Keratinocyte (primary cell): ENCODE results near the gene ATP8A2. TPM values are rescaled to one million over a fixed set of nuclear protein-coding genes. Genes with fewer than 3 reads are reported as not detected.

ENCODE experiments used
- DNase-seq: peaks from one replicate; pipeline ENCODE4 v3.0.0-alpha.2; 2011; ENCODE audit warnings: low read depth, missing footprints, low spot score
- FAIRE-seq: peaks from 2 replicates; lab custom pipeline; 2011; peaks lifted over from hg19 to GRCh38; lab: Jason Lieb, UNC
- H2AFZ ChIP-seq: 2 replicates; pipeline ENCODE4 v1.6.0; 2012; ENCODE audit warnings: low read length, control low read depth, inconsistent platforms; ENCODE audit not compliant: control insufficient read depth
- H3K27ac ChIP-seq: 2 replicates; pipeline ENCODE4 v1.5.1; 2011; ENCODE audit warnings: low read length; ENCODE audit not compliant: control insufficient read depth, insufficient read depth
- H3K27me3 ChIP-seq: 3 replicates; pipeline ENCODE4 v1.6.0; 2011; ENCODE audit warnings: low read length; ENCODE audit not compliant: control insufficient read depth, insufficient read depth; ENCODE audit errors: extremely low read depth
- H3K36me3 ChIP-seq, 2 experiments: 2 replicates in 1 of 2; 3 replicates in 1 of 2; pipeline ENCODE4 v1.5.1; 2011; ENCODE audit warnings: low read length in 2 of 2, mild to moderate bottlenecking in 1 of 2; ENCODE audit not compliant: control insufficient read depth in 2 of 2, insufficient read depth in 2 of 2; ENCODE audit errors: extremely low read depth in 1 of 2
- H3K4me1 ChIP-seq: 3 replicates; pipeline ENCODE4 v1.5.1; 2011; ENCODE audit warnings: low read length; ENCODE audit not compliant: control insufficient read depth, insufficient read depth; ENCODE audit errors: extremely low read depth
- H3K4me2 ChIP-seq: 3 replicates; pipeline ENCODE4 v1.6.0; 2011; ENCODE audit warnings: low read depth, low read length; ENCODE audit not compliant: control insufficient read depth, insufficient read depth; ENCODE audit errors: extremely low read depth
- H3K4me3 ChIP-seq, 3 experiments: fragments of 200-600 bp in 1 of 3; sonication (generic) in 1 of 3; 2 replicates in 2 of 3; 3 replicates in 1 of 3; pipeline ENCODE4 v1.5.1; 2011 to 2016; ENCODE audit warnings: low read length in 3 of 3, mild to moderate bottlenecking in 3 of 3, control low read depth in 2 of 3, inconsistent platforms in 1 of 3, low read depth in 1 of 3, mixed read lengths in 1 of 3, mixed run types in 1 of 3, moderate library complexity in 1 of 3; ENCODE audit not compliant: control insufficient read depth in 2 of 3, insufficient read depth in 2 of 3; ENCODE audit errors: extremely low read depth in 1 of 3
- H3K79me2 ChIP-seq: 2 replicates; pipeline ENCODE4 v1.6.0; 2012; ENCODE audit warnings: low read length; ENCODE audit not compliant: control insufficient read depth, insufficient read depth
- H3K9ac ChIP-seq: 3 replicates; pipeline ENCODE4 v1.6.0; 2011; ENCODE audit warnings: low read length; ENCODE audit not compliant: control insufficient read depth, insufficient read depth; ENCODE audit errors: extremely low read depth
- H3K9me1 ChIP-seq: 3 replicates; pipeline ENCODE4 v1.6.0; 2011; ENCODE audit warnings: low read length; ENCODE audit not compliant: control insufficient read depth, insufficient read depth; ENCODE audit errors: extremely low read depth
- H3K9me3 ChIP-seq: 2 replicates; pipeline ENCODE4 v1.5.1; 2012; ENCODE audit warnings: low read depth, low read length; ENCODE audit not compliant: control insufficient read depth
- H4K20me1 ChIP-seq: 3 replicates; pipeline ENCODE4 v1.6.0; 2011; ENCODE audit warnings: low read length; ENCODE audit not compliant: control insufficient read depth, insufficient read depth; ENCODE audit errors: extremely low read depth
- EZH2 ChIP-seq: IDR thresholded peaks from one replicate; pipeline ENCODE4 v1.6.1; 2012; ENCODE audit warnings: inconsistent platforms, mild to moderate bottlenecking, low read length, moderate library complexity
- dilution Hi-C: fragments of 300-500 bp; cut with MboI; formaldehyde crosslinking; loops from one replicate; pipeline ENCODE4 v1.7.0; 2020; ENCODE audit warnings: low sequenced_read_pairs; ENCODE audit not compliant: extremely low pct_ligation_motif_present
- polyA plus RNA-seq, 5 experiments: library from polyadenylated mRNA; depleted of rRNA in 3 of 5; stranded (reverse) in 3 of 5; stranded (forward) in 1 of 5; unstranded in 1 of 5; fragments of >200 nt; gene quantifications; 1 replicate in 1 of 5; 2 replicates in 3 of 5; 3 replicates in 1 of 5; pipeline versions ENCODE4 v1.2.1 to v1.2.3, GENCODE V29; 2011 to 2012; ENCODE audit warnings: missing spikeins in 2 of 5, low read depth in 1 of 5, low replicate concordance in 1 of 5
- TF ChIP-seq, protein P1 (sequence below), 3 experiments: IDR thresholded peaks in 1 of 3; conservative IDR thresholded peaks in 1 of 3; optimal IDR thresholded peaks in 1 of 3; 2 replicates in 2 of 3; 3 replicates in 1 of 3; pipeline versions ENCODE3 to v1.5.1; 2011; ENCODE audit warnings: low read length in 3 of 3, mild to moderate bottlenecking in 3 of 3, moderate library complexity in 2 of 3, control low read depth in 1 of 3, inconsistent platforms in 1 of 3; ENCODE audit not compliant: insufficient read depth in 2 of 3; ENCODE audit errors: extremely low read depth in 1 of 3

The ATP8A2 gene
- polyA plus RNA-seq, 1 donor (not counting 4 experiments of a cell fraction or from before 2014, with no cell fraction given): 0.16 TPM

GRCh38 chr13:25761041-25761440, 389.3 kb downstream of the ATP8A2 start:
- dilution Hi-C loops: no loop called here
- H3K27me3 ChIP-seq: no peaks in the 10 kb centered on the region
- no peak for DNase-seq
- no peaks in the 10 kb centered on the region for H3K36me3 ChIP-seq
- H3K79me2 ChIP-seq: no peaks in the 10 kb centered on the region
- no peak overlapping the region for H3K4me2 ChIP-seq
- TF ChIP-seq EZH2: no peak
- TF ChIP-seq, protein P1, sequence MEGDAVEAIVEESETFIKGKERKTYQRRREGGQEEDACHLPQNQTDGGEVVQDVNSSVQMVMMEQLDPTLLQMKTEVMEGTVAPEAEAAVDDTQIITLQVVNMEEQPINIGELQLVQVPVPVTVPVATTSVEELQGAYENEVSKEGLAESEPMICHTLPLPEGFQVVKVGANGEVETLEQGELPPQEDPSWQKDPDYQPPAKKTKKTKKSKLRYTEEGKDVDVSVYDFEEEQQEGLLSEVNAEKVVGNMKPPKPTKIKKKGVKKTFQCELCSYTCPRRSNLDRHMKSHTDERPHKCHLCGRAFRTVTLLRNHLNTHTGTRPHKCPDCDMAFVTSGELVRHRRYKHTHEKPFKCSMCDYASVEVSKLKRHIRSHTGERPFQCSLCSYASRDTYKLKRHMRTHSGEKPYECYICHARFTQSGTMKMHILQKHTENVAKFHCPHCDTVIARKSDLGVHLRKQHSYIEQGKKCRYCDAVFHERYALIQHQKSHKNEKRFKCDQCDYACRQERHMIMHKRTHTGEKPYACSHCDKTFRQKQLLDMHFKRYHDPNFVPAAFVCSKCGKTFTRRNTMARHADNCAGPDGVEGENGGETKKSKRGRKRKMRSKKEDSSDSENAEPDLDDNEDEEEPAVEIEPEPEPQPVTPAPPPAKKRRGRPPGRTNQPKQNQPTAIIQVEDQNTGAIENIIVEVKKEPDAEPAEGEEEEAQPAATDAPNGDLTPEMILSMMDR (optimal IDR thresholded peaks at IDR 0.05 in 1 of 3, IDR thresholded peaks at IDR 0.05 in 1 of 3, conservative IDR thresholded peaks at IDR 0.05 in 1 of 3; ENCODE audit: extremely low read depth in 1 of 3, insufficient read depth in 2 of 3, low read length in 3 of 3): no peak
- H2AFZ ChIP-seq: no peak overlapping the region
- H3K9me3 ChIP-seq: no peaks in the 10 kb centered on the region
- H3K9ac ChIP-seq: no peak overlapping the region
- no peaks in the 10 kb centered on the region for H4K20me1 ChIP-seq
- no peaks in the 10 kb centered on the region for H3K9me1 ChIP-seq
- no peak overlapping the region for H3K27ac ChIP-seq
- no peak for FAIRE-seq
- no peak overlapping the region for H3K4me3 ChIP-seq
- no peaks in the 10 kb centered on the region for H3K4me1 ChIP-seq

DNA sequence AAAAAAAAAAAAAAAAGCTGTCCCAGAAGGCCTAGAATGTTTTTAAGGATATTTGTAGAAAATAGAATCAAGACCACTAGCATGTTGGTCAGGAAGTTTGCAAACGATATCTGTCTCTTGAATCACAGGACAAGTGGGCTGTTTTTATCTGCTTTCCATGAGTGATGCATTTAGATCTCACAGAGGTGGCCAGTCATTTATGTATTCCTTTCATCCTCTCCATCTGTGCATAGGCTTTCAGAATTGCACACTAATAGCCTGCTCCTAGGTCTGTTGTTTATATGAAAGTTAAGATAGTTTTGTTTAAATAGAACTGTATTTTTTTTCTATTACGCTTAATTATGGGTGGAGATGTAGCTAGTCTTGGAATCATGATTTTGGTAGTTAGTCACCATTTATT, 390.5 kb downstream of the ATP8A2 start:
- H3K27me3 ChIP-seq: no peaks in the 10 kb centered on the region
- DNase-seq: no peak
- no peaks in the 10 kb centered on the region for H4K20me1 ChIP-seq
- dilution Hi-C loops: no loop called here
- no peak overlapping the region for H3K4me3 ChIP-seq
- no peaks in the 10 kb centered on the region for H3K79me2 ChIP-seq
- no peak overlapping the region for H2AFZ ChIP-seq
- H3K27ac ChIP-seq: no peak overlapping the region
- H3K9me3 ChIP-seq: no peaks in the 10 kb centered on the region
- no peaks in the 10 kb centered on the region for H3K36me3 ChIP-seq
- TF ChIP-seq, protein P1 (optimal IDR thresholded peaks at IDR 0.05 in 1 of 3, IDR thresholded peaks at IDR 0.05 in 1 of 3, conservative IDR thresholded peaks at IDR 0.05 in 1 of 3; ENCODE audit: extremely low read depth in 1 of 3, insufficient read depth in 2 of 3, low read length in 3 of 3): no peak
- no peak for TF ChIP-seq EZH2
- no peak overlapping the region for H3K4me2 ChIP-seq
- H3K4me1 ChIP-seq: peaks cover 5% of the 10 kb centered on the region
- FAIRE-seq: no peak
- no peaks in the 10 kb centered on the region for H3K9me1 ChIP-seq
- no peak overlapping the region for H3K9ac ChIP-seq
